Stimulated activated CD4-positive, alpha-beta T cell treated with anti-CD3 and anti-CD28 coated beads, Interleukin-4, amount 100 ng/mL, for 48 hours (primary cell): ENCODE measurements around the gene RCC2.
"Not testable (repeated sequence)": the region's sequence is repeated elsewhere in the genome, so short reads cannot be mapped to it uniquely, and the experiment has no call there.

ENCODE experiments used
- DNase-seq, 2 donors: peaks; one replicate each; pipeline ENCODE4 v3.0.0-alpha.2; 2020; ENCODE audit warnings: low read depth in 2 of 2

The RCC2 gene

GRCh38 chr1:17439250-17440073 is at the start of gene RCC2:
TSS of gene RCC2 (minus strand) at chr1:17439677. CDS start at chr1:17438514, 1,163 bp downstream.
- DNase-seq: peak; percentile 54 to 65

- DNase-seq: no peak
Measured at GRCh38 chr1:17486242-17486641, 46.8 kb upstream of the RCC2 start.

GRCh38 chr1:17485281-17485680 is 45.8 kb upstream of the RCC2 start:
- no peak for DNase-seq

DNA sequence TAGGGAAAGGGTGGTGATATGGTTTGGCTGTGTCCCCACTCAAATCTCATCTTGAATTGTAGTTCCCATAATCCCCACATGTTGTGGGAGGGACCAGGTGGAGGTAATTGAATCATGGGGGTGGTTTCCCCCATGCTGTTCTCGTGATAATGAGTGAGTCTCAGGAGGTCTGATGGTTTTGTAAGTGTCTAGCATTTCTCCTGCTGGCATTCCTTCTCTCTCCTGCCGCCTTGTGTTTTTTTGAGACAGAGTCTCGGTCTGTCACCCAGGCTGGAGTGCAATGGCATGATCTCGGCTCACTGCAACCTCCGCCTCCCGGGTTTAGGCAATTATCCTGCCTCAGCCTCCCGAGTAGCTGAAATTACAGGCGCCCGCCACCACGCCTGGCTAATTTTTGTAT is 42.5 kb upstream of the RCC2 start:
- not testable (repeated sequence) for DNase-seq

DNA sequence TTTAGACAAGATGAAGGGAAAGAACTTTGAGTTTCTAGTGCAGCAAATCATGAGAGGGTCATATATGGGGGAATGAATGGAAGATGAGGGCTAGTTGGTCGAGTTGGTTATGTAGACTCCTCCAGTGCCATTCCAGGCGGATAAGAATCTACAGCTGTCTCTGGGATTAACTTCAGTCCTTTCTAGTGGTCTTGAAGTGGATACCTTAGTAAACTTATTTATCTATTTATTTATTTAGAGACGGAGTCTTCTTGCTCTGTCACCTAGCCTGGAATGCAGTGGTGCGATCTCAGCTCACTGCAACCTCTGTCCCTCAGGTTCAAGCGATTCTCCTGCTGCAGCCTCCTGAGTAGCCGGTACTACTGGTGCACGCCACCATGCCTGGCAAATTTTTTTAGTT is 41.4 kb upstream of the RCC2 start:
- no peak for DNase-seq

GRCh38 chr1:17475752-17476151 is 36.3 kb upstream of the RCC2 start:
- DNase-seq: no peak

DNA sequence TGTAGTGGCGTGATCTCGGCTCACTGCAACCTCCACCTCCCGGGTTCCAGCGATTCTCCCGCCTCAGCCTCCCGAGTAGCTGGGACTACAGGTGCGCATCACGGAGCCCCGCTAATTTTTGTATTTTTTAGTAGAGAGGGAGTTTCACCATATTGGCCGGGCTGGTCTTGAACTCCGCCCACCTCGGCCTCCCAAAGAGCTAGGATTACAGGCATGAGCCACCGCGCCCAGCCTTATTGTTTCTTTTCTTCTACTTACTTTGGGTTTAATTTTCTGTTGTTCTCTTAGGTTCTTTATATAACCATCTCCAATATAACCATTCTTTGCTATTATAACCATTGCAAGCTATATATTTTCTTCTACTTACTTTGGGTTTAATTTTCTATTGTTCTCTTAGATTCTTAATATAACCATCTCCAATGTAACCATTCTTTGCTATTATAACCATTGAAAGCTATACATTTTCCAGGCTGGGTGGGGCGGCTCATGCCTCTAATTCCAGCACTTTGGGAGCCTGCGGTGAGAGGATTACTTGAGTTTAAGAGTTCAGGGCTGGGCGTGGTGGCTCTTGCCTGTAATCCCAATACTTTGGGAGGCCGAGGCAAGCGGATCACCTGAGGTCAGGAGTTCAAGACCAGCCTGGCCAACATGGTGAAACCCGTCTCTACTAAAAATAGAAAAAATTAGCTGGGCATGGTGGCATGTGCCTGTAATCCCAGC is 35.5 kb upstream of the RCC2 start:
- not testable (repeated sequence) for DNase-seq

DNA sequence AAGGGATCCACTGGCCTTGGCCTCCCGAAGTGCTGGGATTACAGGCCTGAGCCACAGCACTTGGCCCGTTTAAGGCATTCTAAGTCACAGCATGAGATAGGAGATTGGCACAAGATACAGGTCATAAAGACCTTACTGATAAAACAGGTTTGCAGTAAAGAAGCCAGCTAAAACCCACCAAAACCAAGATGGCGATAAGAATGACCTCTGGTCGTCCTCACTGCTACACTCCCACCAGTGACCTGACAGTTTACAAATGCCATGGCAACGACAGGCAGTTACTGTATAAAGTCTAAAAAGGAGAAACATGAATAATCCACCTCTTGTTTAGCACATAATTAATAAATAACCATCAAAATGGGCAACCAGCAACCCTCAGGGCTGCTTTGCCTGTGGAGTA is 33.3 kb upstream of the RCC2 start:
- DNase-seq: no peak

DNA sequence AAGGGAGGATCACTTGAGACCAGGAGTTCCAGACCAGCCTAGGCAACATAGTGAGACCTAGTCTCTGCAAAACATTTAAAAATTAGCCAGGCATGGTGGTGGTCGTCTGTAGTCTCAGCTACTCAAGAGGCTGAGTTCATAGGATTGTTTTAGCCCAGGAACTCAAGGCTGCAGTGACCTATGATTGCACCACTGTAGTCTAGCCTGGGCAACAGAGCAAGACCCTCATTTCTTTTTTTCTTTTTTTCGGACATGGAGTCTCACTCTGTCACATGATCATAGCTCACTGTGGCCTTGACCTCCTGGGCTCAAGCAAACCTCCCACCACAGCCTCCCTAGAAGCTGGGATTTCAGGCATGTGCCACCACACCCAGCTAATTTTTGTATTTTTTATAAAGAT is 31.9 kb upstream of the RCC2 start:
- no peak for DNase-seq

DNA sequence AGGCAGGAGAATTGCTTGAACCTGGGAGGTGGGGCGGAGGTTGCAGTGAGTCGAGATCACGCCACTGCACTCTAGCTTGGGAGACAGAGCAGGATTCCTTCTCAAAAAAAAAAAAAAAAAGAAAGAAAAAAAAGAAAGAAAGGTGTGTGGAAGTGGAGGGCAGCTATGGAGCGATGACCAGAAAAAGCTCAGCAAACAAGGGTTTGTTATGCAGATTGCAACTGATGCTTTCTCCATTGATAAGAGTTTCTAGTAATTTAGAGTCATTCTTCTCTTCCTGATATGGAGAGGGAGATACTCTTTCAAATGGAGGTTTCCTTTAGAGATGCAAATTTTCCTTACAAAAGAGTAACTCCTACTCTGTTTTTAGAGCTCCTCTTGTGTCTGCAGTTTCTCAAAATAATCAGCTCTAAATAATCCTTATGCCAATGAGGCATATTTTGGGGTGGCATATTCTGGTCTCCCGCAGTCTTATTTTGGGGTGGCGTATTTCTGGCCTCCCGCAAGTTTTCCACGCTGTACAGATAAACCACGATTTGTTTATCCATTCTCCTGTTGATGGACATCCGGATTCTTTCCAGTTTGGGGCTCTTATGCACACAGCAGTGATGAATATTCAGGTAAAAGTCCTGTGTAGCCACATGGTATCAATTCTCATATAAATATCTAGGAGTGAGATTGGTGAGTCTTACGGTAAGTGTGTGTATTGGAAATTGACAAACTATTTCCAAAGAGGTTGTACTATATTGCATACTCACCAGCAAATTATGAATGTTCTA is 30.7 kb upstream of the RCC2 start:
- no peak for DNase-seq

DNA sequence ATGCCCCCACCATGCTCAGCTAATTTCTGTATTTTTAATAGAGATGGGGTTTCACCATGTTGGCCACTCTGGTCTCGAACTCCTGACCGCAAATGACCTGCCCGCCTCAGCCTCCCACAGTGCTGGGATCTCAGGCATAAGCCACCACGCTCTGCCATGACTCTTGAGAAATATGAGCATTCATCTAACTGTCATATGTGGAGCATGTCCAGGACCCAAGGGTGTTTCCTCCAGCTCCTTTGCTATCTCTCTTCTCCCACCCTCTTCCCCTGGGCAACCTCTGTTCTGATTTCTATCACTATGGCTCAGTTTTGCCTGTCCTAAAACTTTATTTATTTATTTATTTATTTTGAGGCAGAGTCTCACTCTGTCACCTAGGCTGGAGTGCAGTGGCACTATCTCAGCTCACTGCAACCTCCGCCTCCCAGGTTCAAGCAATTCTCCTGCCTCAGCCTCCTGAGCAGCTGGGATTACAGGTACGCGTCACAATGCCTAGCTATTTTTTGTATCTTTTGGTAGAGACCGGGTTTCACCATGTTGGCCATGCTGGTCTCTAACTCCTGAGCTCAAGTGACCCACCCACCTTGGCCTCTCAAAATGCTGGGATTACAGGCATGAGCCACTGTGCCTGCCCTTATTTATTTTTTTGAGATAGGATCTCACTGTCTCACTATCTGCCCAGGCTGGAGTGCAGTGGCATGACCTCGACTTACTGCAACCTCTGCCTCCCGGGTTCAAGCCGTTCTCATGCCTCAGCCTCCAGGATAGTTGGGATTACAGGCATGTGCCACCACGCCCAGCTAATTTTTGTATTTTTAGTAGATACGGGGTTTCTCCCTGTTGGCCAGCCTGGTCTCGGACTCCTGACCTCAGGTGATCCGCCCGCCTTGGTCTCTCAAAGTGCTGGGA is 29.1 kb upstream of the RCC2 start:
- DNase-seq: not testable (repeated sequence)

DNA sequence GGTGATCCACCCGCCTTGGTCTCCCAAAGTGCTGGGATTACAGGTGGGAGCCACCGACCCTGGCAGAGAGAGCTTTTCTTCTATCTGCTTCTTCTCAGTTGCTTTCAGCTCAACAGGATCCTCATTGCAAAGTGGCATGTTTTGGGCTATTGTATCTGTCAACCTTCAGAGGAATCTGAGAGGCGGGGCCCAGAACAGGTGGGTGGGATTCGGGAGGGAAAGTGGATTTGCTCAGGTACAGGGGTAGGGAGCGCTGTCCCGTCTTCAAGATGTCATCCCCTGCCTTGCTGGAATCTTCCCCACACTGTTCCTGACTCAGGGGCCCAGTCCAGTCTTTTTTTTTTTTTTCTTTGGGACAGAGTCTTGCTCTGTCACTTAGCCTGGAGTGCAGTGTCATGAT is 26.9 kb upstream of the RCC2 start:
- DNase-seq: no peak

GRCh38 chr1:17465228-17465627 is 25.8 kb upstream of the RCC2 start:
- DNase-seq: no peak

DNA sequence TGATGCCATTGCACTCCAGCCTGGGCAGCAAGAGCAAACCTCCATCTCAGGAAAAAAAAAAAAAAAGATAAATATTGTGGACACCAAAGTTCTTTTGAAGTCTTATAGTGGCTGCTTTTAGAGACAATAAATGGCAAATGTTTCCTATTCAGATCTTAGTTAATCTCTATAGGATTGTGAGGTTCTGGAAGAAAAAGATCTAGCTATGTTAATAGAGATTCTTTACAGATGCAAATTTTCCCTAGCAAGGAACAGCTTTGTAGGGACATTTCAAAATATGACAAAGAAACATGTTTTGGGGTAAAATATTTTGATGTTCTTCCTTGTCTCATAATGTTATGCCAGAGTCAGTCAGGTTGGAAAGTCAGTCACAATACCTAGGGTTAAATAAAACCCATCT is 24.5 kb upstream of the RCC2 start:
- no peak for DNase-seq

- no peak for DNase-seq
Measured at GRCh38 chr1:17462669-17463068, 23.2 kb upstream of the RCC2 start.

DNA sequence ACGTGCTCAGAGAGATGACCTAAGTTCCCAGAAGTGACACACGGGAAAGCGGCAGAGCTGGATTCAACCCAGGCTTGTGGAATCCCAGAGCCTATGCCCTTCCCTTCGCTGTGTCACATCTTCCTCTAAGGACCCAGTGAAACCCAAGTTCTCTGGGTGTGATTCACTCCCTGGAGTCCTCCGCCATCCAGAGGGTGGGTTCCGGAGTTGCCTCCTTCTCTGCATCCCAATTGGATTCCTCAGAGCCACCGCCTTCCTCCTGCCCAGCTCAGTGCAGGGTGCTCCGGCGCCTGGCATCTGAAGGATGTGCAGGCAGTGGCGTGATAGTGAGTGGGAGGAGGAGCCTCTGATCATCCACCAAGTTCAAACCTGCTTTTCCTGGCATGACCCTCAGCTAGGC is 20.7 kb upstream of the RCC2 start:
- no peak for DNase-seq

- DNase-seq: no peak
Measured at GRCh38 chr1:17458794-17459193, 19.3 kb upstream of the RCC2 start.

- DNase-seq: no peak
Measured at GRCh38 chr1:17452686-17453085, 13.2 kb upstream of the RCC2 start.

DNA sequence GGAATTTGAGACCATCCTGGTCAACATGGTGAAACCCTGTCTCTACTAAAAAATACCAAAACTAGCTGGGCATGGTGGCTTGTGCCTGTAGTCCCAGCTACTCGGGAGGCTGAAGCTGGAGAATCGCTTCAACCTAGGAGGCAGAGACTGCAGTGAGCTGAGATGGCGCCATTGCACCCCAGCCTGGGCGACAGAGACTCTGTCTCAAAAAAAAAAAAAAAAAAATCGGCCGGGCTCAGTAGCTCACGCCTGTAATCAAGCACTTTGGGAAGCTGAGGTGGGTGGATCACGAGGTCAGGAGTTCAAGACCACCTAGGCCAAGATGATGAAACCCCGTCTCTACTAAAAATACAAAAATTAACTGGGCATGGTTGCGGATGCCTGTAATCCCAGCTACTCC is 12.7 kb upstream of the RCC2 start:
- DNase-seq: not testable (repeated sequence)

DNA sequence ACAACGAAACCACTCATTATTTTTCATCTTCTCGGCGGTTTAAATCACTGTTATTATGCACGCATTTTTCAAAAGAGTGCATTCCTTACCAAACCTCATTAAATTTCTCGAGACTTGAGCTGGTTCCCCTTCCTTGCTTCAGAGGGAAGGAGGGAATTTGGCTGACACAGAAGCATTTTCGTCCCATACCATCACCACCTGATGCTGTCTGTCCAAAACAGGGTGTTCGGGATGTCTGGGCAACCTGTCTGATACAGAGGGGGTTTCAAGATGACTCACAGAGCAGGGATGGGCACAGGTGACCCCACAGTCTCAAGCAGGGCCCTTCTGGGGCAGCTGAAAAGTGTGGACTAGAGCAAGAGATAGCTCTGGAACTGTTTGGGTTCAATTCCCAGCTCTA is 12.3 kb upstream of the RCC2 start:
- DNase-seq: no peak

DNA sequence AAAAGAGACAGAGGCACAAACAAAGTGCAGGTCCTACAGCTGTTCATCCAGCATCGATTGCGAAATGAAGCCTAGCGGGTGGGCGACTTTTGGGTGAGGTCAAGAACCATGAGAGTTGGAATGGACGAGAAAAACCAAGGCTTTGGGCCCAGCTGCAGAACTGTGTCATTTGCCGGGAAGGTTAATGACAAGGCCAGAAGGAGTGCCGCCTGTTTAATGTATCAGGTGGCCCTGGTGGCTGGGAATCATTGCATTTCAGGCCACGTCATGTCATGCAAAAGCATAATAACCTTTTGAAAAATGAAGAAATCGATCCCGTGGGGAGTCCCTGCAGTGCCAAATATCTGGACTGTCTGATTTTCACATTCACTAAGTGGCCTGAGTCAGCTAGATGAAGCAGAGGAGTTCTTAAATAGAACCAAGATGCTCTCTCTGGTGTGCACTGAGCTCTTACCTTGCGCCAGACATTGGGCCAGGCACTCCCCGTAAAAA is 8.1 kb upstream of the RCC2 start:
- no peak for DNase-seq
